Progenitor cell of endocrine pancreas (in vitro differentiated cells): ENCODE results near the gene CDH1. TPM values are rescaled to one million over a fixed set of nuclear protein-coding genes. Genes with fewer than 3 reads are reported as not detected.

ENCODE experiments used
- DNase-seq: peaks from one replicate; pipeline ENCODE4 v3.0.0; 2021; ENCODE audit warnings: low spot score; ENCODE audit not compliant: unreplicated experiment
- H3K27ac Mint-ChIP-seq: 2 replicates; pipeline ENCODE4 v1.8.0; 2021; ENCODE audit warnings: mild to moderate bottlenecking, moderate library complexity, mixed read lengths
- H3K27me3 Mint-ChIP-seq: 2 replicates; pipeline ENCODE4 v1.8.0; 2021; ENCODE audit warnings: mixed read lengths
- H3K36me3 Mint-ChIP-seq: 2 replicates; pipeline ENCODE4 v1.8.0; 2022; ENCODE audit warnings: mixed read lengths; ENCODE audit not compliant: insufficient read depth
- H3K4me1 Mint-ChIP-seq: 2 replicates; pipeline ENCODE4 v1.8.0; 2021; ENCODE audit warnings: low read depth, mixed read lengths
- H3K4me3 Mint-ChIP-seq: 2 replicates; pipeline ENCODE4 v1.8.0; 2021; ENCODE audit warnings: low read depth, mild to moderate bottlenecking, moderate library complexity, mixed read lengths
- H3K9me3 Mint-ChIP-seq: 2 replicates; pipeline ENCODE4 v1.8.0; 2021; ENCODE audit warnings: low read depth, mixed read lengths
- CTCF ChIP-seq: fragments of 200-600 bp; sonication (generic); IDR thresholded peaks from one replicate; pipeline ENCODE4 v1.5.0; 2021; ENCODE audit warnings: antibody characterized with exemption, mild to moderate bottlenecking; ENCODE audit not compliant: unreplicated experiment
- total RNA-seq: library from RNA; stranded (reverse); gene quantifications from 2 replicates; pipeline ENCODE4 v1.2.1, GENCODE V29; 2021

The CDH1 gene
- total RNA-seq, 1 donor from 2014 or later = 586 TPM

GRCh38 chr16:68737730-68738629 lies 888 bp downstream of the CDH1 start:
- H3K9me3 Mint-ChIP-seq = no peaks in the 10 kb centered on the region
- H3K4me1 Mint-ChIP-seq = peaks cover 43% of the 10 kb centered on the region
- peak; percentile 28 for DNase-seq

GRCh38 chr16:68739964-68740627 lies 3.0 kb downstream of the CDH1 start:
- no peak for DNase-seq
- Mint-ChIP-seq H3K36me3 (peaks cover 7% of the 10 kb centered on the region), H3K27me3 (no peaks in the 10 kb centered on the region), H3K9me3 (no peaks in the 10 kb centered on the region), H3K4me3 (peak overlapping the region; percentile 58), H3K4me1 (peaks cover 58% of the 10 kb centered on the region), H3K27ac (peak overlapping the region; percentile 93)
- no peak for TF ChIP-seq CTCF

More at GRCh38 chr16:68737730-68738629, 888 bp downstream of the CDH1 start:
- no peak for TF ChIP-seq CTCF
- H3K27me3 Mint-ChIP-seq = no peaks in the 10 kb centered on the region
- peak overlapping the region; percentile 99 for H3K4me3 Mint-ChIP-seq
- H3K36me3 Mint-ChIP-seq = peaks cover 7% of the 10 kb centered on the region
- peak overlapping the region; percentile 99 for H3K27ac Mint-ChIP-seq

GRCh38 chr16:68740628-68741346 lies 3.7 kb downstream of the CDH1 start:
- peak overlapping the region; percentile 58 for H3K4me3 Mint-ChIP-seq
- DNase-seq = no peak
- peak overlapping the region; percentile 99 for H3K27ac Mint-ChIP-seq
- no peaks in the 10 kb centered on the region for H3K27me3 Mint-ChIP-seq
- peaks cover 62% of the 10 kb centered on the region for H3K4me1 Mint-ChIP-seq
- H3K9me3 Mint-ChIP-seq = no peaks in the 10 kb centered on the region
- TF ChIP-seq CTCF = no peak
- peaks cover 7% of the 10 kb centered on the region for H3K36me3 Mint-ChIP-seq

- Mint-ChIP-seq H3K4me3 (peak overlapping the region; percentile 42), H3K4me1 (peaks cover 71% of the 10 kb centered on the region), H3K36me3 (peaks cover 13% of the 10 kb centered on the region), H3K9me3 (no peaks in the 10 kb centered on the region), H3K27me3 (no peaks in the 10 kb centered on the region), H3K27ac (peak overlapping the region; percentile 99)
- no peak for TF ChIP-seq CTCF
- DNase-seq = no peak
Observed at GRCh38 chr16:68743664-68744063, 6.6 kb downstream of the CDH1 start.

- H3K9me3 Mint-ChIP-seq = no peaks in the 10 kb centered on the region
- H3K4me1 Mint-ChIP-seq = peaks cover 79% of the 10 kb centered on the region
- DNase-seq = peak; percentile 71
- no peaks in the 10 kb centered on the region for H3K27me3 Mint-ChIP-seq
- peaks cover 17% of the 10 kb centered on the region for H3K36me3 Mint-ChIP-seq
- peak overlapping the region; percentile 66 for H3K4me3 Mint-ChIP-seq
- H3K27ac Mint-ChIP-seq = peak overlapping the region; percentile 99
- TF ChIP-seq CTCF = no peak
Observed at GRCh38 chr16:68744744-68745280, 7.7 kb downstream of the CDH1 start.
